GM13977 (cell line): ENCODE data around the gene SCML1.

Experiments
- DNase-seq: peaks from one replicate; pipeline ENCODE4 v3.0.0; 2012; ENCODE audit warnings: low spot score
- in situ Hi-C: fragments of 300-500 bp; cut with MboI; formaldehyde crosslinking; loops from one replicate; pipeline ENCODE4 v1.12.0; 2022; ENCODE audit warnings: low sequenced_read_pairs, low pct_unique_long_range_greater_than_20kb, mixed read lengths, inconsistent platforms; ENCODE audit not compliant: unreplicated experiment
- TF ChIP-seq, protein P1 (sequence below): IDR thresholded peaks from 2 replicates; pipeline ENCODE4 v1.5.1; 2012; ENCODE audit warnings: mild to moderate bottlenecking, control low read depth; ENCODE audit not compliant: insufficient read depth; ENCODE audit errors: extremely low read depth, missing control alignments

SCML1 gene

DNA sequence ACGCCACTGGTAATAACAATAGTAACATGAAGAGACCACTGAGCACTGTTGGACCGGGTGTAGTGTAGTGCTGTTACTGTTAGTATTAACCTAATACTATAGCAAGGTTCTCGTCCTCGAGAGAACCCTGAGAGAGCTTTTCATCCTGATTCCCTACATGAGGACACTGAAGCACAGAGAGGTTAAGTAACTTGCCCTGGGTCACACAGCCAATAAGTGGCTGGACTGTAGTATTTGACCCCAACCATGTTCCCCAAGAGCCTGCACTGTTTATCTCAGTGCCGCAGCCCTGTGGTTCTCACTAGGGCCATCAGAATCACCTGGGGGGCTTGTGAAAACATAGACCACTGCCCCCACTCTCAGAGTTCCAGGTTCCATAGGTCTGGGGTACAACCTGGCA lies 10.4 kb downstream of the SCML1 start:
- in situ Hi-C loops, result no loop called here
- no peak for DNase-seq
- TF ChIP-seq, protein P1, sequence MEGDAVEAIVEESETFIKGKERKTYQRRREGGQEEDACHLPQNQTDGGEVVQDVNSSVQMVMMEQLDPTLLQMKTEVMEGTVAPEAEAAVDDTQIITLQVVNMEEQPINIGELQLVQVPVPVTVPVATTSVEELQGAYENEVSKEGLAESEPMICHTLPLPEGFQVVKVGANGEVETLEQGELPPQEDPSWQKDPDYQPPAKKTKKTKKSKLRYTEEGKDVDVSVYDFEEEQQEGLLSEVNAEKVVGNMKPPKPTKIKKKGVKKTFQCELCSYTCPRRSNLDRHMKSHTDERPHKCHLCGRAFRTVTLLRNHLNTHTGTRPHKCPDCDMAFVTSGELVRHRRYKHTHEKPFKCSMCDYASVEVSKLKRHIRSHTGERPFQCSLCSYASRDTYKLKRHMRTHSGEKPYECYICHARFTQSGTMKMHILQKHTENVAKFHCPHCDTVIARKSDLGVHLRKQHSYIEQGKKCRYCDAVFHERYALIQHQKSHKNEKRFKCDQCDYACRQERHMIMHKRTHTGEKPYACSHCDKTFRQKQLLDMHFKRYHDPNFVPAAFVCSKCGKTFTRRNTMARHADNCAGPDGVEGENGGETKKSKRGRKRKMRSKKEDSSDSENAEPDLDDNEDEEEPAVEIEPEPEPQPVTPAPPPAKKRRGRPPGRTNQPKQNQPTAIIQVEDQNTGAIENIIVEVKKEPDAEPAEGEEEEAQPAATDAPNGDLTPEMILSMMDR, result no peak

DNA sequence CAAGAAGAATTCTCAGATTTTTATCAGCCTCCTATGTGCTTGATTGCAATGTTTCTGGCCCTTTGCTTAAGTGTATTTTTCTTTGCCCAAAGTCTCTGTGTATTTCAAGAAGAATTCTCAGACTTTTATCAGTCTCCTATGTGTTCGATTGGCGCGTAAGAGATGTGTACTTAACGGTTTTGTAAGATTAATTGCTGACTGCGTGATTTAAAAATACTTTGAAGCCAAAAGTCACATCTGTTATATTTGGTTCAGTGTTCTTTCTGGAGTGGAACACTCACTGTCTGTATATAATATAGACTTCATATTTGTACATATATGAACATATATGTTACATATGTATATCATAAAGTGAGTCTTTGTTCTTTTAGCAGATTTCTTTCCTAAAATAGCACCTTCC lies 11.4 kb downstream of the SCML1 start:
- in situ Hi-C loops, result no loop called here
- no peak for DNase-seq
- TF ChIP-seq, protein P1, result no peak

DNA sequence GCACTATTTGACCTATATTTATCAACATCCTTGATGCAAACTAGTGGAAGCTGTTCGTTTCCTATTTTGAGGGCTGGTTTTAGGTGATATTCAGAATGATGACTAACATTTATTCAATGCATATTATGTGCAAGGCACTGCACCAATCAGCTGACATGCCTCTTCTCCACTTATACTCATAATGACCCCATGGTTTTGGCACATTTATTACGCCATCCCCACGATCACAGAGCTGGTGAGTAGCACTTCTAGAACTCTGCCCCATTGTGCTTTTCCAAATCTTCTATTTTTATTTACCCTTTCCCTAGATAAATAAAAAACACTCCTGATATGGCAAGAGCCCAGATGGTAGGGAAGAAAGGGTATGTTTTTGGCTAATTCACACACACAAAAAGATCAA lies 13.1 kb downstream of the SCML1 start:
- in situ Hi-C loops, result no loop called here
- DNase-seq, result no peak
- TF ChIP-seq, protein P1, result no peak

DNA sequence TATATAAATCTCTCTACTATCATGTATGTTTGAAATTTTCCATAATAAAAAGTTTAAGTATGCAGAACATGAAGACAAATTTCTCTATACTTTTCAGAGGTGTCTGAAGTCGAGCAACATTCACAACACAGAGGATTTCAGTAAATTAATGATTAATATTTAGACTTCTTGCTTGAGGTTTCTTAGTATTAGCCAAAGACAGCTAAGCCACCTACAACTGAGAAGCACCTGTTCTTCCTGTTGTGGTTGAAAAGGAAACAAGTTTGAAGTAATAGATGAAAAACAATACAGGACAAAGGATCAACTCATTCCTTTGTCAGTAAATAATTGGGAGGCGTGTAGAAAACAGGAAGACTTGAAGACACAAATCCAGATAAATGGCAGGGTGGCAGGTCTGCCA lies 21.1 kb downstream of the SCML1 start:
- in situ Hi-C loops, result no loop called here

DNA sequence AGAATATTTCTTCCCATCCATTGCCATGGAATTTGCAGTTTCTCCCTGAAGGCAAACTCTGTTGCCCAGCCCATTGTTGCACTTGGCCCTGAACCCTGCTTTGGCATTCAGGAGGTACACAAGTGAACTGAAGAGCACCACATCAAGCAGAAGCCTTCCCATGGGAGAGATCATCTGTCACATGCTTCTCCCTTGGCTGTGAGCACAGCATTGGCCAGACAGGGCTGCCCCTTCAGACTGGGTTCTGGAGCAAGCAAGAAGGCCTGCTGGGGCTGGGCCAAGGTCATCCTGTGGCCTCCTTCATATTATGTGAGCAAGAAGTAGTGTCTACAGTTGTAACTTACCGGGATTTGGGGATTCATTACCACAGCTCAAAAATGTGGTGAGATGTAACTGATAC lies 22.7 kb downstream of the SCML1 start:
- DNase-seq, result no peak
- TF ChIP-seq, protein P1, result no peak
- in situ Hi-C loops, result no loop called here

More for the DNA sequence above, 21.1 kb downstream of the SCML1 start:
- no peak for DNase-seq
- TF ChIP-seq, protein P1, result no peak

DNA sequence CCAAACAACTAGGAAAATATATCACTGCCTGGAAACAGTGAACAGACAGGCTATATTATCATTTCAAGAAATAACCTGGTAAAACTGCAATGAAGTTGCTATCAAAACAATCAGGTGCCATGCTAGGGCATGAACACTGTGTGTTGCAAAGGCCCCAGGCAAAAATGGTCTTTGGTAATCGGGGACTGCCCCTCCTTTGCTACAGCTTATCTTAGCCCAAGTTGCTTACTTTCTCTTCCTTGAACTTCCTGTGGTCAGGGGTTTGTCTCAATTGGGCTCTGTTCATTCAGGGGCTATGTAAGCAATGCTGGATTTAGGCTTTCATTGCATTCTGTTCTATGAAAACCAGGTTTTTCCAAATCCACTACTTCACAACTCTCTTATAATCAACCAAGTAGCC lies 30.4 kb downstream of the SCML1 start:
- TF ChIP-seq, protein P1, result no peak
- no peak for DNase-seq
- in situ Hi-C loops, result no loop called here

DNA sequence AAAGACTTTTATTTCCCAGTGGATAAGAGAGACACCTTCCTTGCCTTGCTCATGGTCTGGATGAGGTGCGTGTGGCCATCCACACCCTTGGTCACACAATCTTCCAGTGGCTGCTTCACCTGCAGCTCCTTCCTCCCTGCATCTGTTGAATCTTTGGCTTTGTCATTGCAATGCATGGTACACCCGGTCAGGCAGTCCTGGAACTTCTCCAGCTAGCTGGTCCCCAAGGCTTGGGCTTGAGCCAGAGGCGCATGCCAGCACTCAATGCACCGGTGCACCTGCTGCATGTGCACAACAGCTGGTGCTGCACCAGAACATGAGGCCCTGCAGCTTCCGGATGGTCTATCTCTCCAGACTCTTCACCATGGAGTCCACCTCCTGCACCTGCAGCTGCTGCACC lies 31.7 kb downstream of the SCML1 start:
- in situ Hi-C loops, result no loop called here
- no peak for DNase-seq
- TF ChIP-seq, protein P1, result no peak
